ENCODE results near the gene MEA1. TPM values are rescaled to one million over a fixed set of nuclear protein-coding genes. Genes with fewer than 3 reads are reported as not detected.
"Not testable (repeated sequence)": the region's sequence is repeated elsewhere in the genome, so short reads cannot be mapped to it uniquely, and the experiment has no call there.

The MEA1 gene
- total RNA-seq, 4 donors from 2014 or later = 39.1 to 81.7 (median 43.2) TPM

GRCh38 chr6:43001843-43002242 lies 11.9 kb downstream of the MEA1 start:
- Histone ChIP-seq H3K27me3 (no peaks in the 10 kb centered on the region), H3K36me3 (no peaks in the 10 kb centered on the region), H3K4me3 (no peak overlapping the region), H3K9me3 (no peaks in the 10 kb centered on the region), H3K4me1 (no peaks in the 10 kb centered on the region), H3K27ac (no peak overlapping the region)
- TF ChIP-seq, protein P1, sequence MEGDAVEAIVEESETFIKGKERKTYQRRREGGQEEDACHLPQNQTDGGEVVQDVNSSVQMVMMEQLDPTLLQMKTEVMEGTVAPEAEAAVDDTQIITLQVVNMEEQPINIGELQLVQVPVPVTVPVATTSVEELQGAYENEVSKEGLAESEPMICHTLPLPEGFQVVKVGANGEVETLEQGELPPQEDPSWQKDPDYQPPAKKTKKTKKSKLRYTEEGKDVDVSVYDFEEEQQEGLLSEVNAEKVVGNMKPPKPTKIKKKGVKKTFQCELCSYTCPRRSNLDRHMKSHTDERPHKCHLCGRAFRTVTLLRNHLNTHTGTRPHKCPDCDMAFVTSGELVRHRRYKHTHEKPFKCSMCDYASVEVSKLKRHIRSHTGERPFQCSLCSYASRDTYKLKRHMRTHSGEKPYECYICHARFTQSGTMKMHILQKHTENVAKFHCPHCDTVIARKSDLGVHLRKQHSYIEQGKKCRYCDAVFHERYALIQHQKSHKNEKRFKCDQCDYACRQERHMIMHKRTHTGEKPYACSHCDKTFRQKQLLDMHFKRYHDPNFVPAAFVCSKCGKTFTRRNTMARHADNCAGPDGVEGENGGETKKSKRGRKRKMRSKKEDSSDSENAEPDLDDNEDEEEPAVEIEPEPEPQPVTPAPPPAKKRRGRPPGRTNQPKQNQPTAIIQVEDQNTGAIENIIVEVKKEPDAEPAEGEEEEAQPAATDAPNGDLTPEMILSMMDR (IDR thresholded peaks at IDR 0.05) = no peak
- TF ChIP-seq POLR2A (IDR thresholded peaks at IDR 0.05) = no peak
- no peak for DNase-seq
- intact Hi-C loops (cut with DNase I; ENCODE audit: low total_unique reads) = no loop called here

DNA sequence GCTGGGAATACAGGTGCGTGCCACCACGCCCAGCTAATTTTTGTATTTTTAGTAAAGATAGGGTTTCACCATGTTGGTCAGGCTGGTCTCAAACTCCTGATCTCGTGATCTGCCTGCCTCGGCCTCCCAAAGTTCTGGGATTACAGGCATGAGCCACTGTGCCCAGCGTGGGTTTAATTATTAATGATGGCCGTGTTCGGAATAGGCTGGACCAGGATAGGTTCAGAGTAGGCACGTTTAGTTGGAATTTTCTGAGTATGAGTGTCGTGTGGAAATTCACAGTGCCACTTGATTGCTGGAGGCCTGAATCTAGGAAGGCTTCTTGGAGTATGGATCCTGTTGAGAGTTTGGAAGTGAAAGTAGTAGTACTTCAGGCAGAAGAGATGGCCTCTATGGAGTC lies 15.5 kb downstream of the MEA1 start:
- H3K4me3 ChIP-seq; H3K27ac ChIP-seq; H3K27me3 ChIP-seq; H3K9me3 ChIP-seq; DNase-seq; H3K36me3 ChIP-seq; H3K4me1 ChIP-seq; intact Hi-C loops (cut with DNase I; ENCODE audit: low total_unique reads): not testable (repeated sequence)

DNA sequence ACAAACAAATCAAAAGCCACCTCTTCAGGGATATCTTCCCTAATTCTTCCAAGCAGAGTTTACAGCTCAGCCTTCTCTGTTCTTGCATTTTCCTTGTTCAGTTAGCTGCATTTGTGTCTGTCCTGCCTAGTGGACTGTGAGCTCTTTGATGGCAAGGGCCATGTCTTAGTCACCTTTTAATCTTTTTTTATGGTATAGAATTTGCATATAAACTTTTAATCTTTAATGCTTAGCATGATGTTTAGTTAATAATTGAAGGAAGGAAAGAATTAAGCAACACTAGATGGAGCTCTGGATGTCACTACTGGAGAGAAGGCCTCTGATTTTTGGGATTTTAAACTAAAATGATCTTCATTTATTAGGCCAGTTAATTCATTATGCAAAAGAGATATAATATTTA lies 17.2 kb downstream of the MEA1 start:
- intact Hi-C loops (cut with DNase I; ENCODE audit: low total_unique reads) = no loop called here
- Histone ChIP-seq H3K27ac (no peak overlapping the region), H3K36me3 (no peaks in the 10 kb centered on the region), H3K27me3 (no peaks in the 10 kb centered on the region), H3K4me3 (no peak overlapping the region), H3K4me1 (no peaks in the 10 kb centered on the region), H3K9me3 (no peaks in the 10 kb centered on the region)
- TF ChIP-seq, protein P1 (IDR thresholded peaks at IDR 0.05) = no peak
- no peak for TF ChIP-seq POLR2A (IDR thresholded peaks at IDR 0.05)
- no peak for DNase-seq

- Histone ChIP-seq H3K4me1 (no peaks in the 10 kb centered on the region), H3K9me3 (no peaks in the 10 kb centered on the region), H3K4me3 (no peak overlapping the region), H3K27ac (no peak overlapping the region), H3K27me3 (no peaks in the 10 kb centered on the region), H3K36me3 (no peaks in the 10 kb centered on the region)
- no peak for TF ChIP-seq POLR2A (IDR thresholded peaks at IDR 0.05)
- TF ChIP-seq, protein P1 (IDR thresholded peaks at IDR 0.05) = no peak
- intact Hi-C loops (cut with DNase I; ENCODE audit: low total_unique reads) = no loop called here
- no peak for DNase-seq
Observed at GRCh38 chr6:42993445-42993844, 20.3 kb downstream of the MEA1 start.

GRCh38 chr6:42989923-42990322 lies 23.8 kb downstream of the MEA1 start:
- peaks cover 0 to 13% of the 10 kb centered on the region in 2 donors for H3K4me1 ChIP-seq
- no peak for DNase-seq
- no peak overlapping the region for H3K27ac ChIP-seq
- TF ChIP-seq POLR2A (IDR thresholded peaks at IDR 0.05) = no peak
- TF ChIP-seq, protein P1 (IDR thresholded peaks at IDR 0.05) = no peak
- no peak overlapping the region for H3K4me3 ChIP-seq
- no peaks in the 10 kb centered on the region for H3K9me3 ChIP-seq
- intact Hi-C loops (cut with DNase I; ENCODE audit: low total_unique reads) = loop anchor here (10.0 kb wide), 1 partner anchor 65 kb away; the partner anchor contains the start of gene CNPY3
- H3K36me3 ChIP-seq = no peaks in the 10 kb centered on the region
- no peaks in the 10 kb centered on the region for H3K27me3 ChIP-seq

DNA sequence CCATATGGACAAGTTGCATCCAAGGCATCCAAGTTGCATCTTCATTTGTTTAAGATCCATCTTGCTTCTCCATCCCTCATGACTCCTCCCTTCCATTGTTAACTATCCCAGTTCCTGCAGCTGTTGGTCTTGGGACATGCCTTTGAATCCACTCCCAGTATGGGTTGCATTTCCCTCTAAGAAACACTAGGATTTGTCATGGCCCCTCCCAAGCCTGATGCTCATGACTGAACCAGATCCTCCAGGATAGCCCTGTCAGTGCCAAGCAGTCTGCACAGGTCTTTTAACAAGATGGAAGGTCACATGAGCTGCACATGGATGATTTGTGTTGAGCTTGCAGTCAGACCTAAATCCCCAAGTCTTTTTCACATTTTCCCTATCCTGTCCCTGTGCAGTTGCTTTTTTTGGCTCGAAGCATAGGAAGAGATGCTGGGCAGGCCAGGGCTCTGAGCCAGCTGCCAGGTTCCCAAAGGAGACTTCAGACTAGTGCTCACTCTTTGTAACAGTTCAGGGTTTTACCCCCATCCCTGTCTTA lies 25.2 kb downstream of the MEA1 start:
- TF ChIP-seq, protein P1 (IDR thresholded peaks at IDR 0.05) = no peak
- no peak for TF ChIP-seq POLR2A (IDR thresholded peaks at IDR 0.05)
- Histone ChIP-seq H3K36me3 (no peaks in the 10 kb centered on the region), H3K4me3 (no peak overlapping the region), H3K9me3 (no peaks in the 10 kb centered on the region), H3K4me1 (peaks cover 0 to 13% of the 10 kb centered on the region in 2 donors), H3K27me3 (no peaks in the 10 kb centered on the region), H3K27ac (no peak overlapping the region)
- no peak for DNase-seq
- intact Hi-C loops (cut with DNase I; ENCODE audit: low total_unique reads) = loop anchor here (10.0 kb wide), 1 partner anchor 64 kb away; the partner anchor contains the start of gene CNPY3
